GM21528 (cell line): ENCODE data around the gene HNRNPR.
"Not testable (repeated sequence)": the region's sequence is repeated elsewhere in the genome, so short reads cannot be mapped to it uniquely, and the experiment has no call there.

ENCODE experiments used
- ATAC-seq: cut with Tn5 transposase; IDR thresholded peaks from one replicate; pipeline ENCODE4 v1.9.1; 2021; ENCODE audit warnings: mild to moderate bottlenecking, moderate library complexity; ENCODE audit not compliant: unreplicated experiment, low FRiP score

HNRNPR gene

GRCh38 chr1:23337869-23338268, 6.2 kb downstream of the HNRNPR start:
- no peak for ATAC-seq

GRCh38 chr1:23331713-23332112, 12.4 kb downstream of the HNRNPR start:
- no peak for ATAC-seq

GRCh38 chr1:23330846-23331245, 13.2 kb downstream of the HNRNPR start:
- no peak for ATAC-seq

- no peak for ATAC-seq
These were observed 18.7 kb downstream of the HNRNPR start for GRCh38 chr1:23325393-23325792.

GRCh38 chr1:23322770-23323169, 21.3 kb downstream of the HNRNPR start:
- no peak for ATAC-seq

GRCh38 chr1:23310280-23310679, 33.8 kb downstream of the HNRNPR start:
- not testable (repeated sequence) for ATAC-seq

GRCh38 chr1:23304140-23304620, 39.9 kb downstream of the HNRNPR start:
- ATAC-seq: no peak

GRCh38 chr1:23303524-23303923, 40.6 kb downstream of the HNRNPR start:
- no peak for ATAC-seq

GRCh38 chr1:23296931-23297330, 47.2 kb downstream of the HNRNPR start:
- ATAC-seq: no peak

- no peak for ATAC-seq
These were observed 52.4 kb downstream of the HNRNPR start for GRCh38 chr1:23291706-23292105.

GRCh38 chr1:23290836-23291565, 53.1 kb downstream of the HNRNPR start:
- ATAC-seq: no peak

GRCh38 chr1:23288671-23289070, 55.4 kb downstream of the HNRNPR start:
- ATAC-seq: no peak

- ATAC-seq: no peak
These were observed 55.9 kb downstream of the HNRNPR start for GRCh38 chr1:23288201-23288600.

- no peak for ATAC-seq
These were observed 57.7 kb downstream of the HNRNPR start for GRCh38 chr1:23286401-23286800.

- ATAC-seq: no peak
These were observed 60.1 kb downstream of the HNRNPR start for GRCh38 chr1:23283667-23284602.

- no peak for ATAC-seq
These were observed 61.1 kb downstream of the HNRNPR start for GRCh38 chr1:23282957-23283356.

GRCh38 chr1:23278717-23279116, 65.4 kb downstream of the HNRNPR start:
- no peak for ATAC-seq

GRCh38 chr1:23276531-23276930, 67.6 kb downstream of the HNRNPR start:
- ATAC-seq: no peak

- ATAC-seq: no peak
These were observed 70.0 kb downstream of the HNRNPR start for GRCh38 chr1:23274134-23274505.

GRCh38 chr1:23273450-23274133, 70.5 kb downstream of the HNRNPR start:
- no peak for ATAC-seq

- no peak for ATAC-seq
These were observed 80.7 kb downstream of the HNRNPR start for GRCh38 chr1:23263380-23263887.
